GM18505 (cell line): ENCODE measurements around the gene NUP98.

ENCODE experiments used
- ATAC-seq: cut with Tn5 transposase; IDR thresholded peaks from one replicate; pipeline ENCODE4 v1.9.1; 2021; ENCODE audit not compliant: unreplicated experiment
- POLR2A ChIP-seq: IDR thresholded peaks from 4 replicates; pipeline ENCODE4 v1.6.1; 2011; ENCODE audit warnings: borderline replicate concordance; ENCODE audit not compliant: insufficient read depth, insufficient read length; ENCODE audit errors: extremely low read depth

Gene NUP98

GRCh38 chr11:3764266-3764665 lies 33.1 kb downstream of the NUP98 start:
- no peak for ATAC-seq
- TF ChIP-seq POLR2A: no peak

GRCh38 chr11:3755151-3755550 lies 42.2 kb downstream of the NUP98 start:
- ATAC-seq: no peak
- TF ChIP-seq POLR2A: no peak

- no peak for ATAC-seq
- TF ChIP-seq POLR2A: no peak
Measured at GRCh38 chr11:3753110-3753509, 44.2 kb downstream of the NUP98 start.

- no peak for ATAC-seq
- no peak for TF ChIP-seq POLR2A
Measured at GRCh38 chr11:3747704-3748103, 49.6 kb downstream of the NUP98 start.

- ATAC-seq: no peak
Measured at GRCh38 chr11:3745161-3745560, 52.2 kb downstream of the NUP98 start.

GRCh38 chr11:3738723-3739122 lies 58.6 kb downstream of the NUP98 start:
- ATAC-seq: no peak
- TF ChIP-seq POLR2A: no peak

More at GRCh38 chr11:3745161-3745560, 52.2 kb downstream of the NUP98 start:
- no peak for TF ChIP-seq POLR2A

- no peak for ATAC-seq
- TF ChIP-seq POLR2A: no peak
Measured at GRCh38 chr11:3738241-3738640, 59.1 kb downstream of the NUP98 start.

- TF ChIP-seq POLR2A: no peak
Measured at GRCh38 chr11:3737386-3737933, 59.9 kb downstream of the NUP98 start.

GRCh38 chr11:3736816-3737215 lies 60.5 kb downstream of the NUP98 start:
- no peak for ATAC-seq
- no peak for TF ChIP-seq POLR2A

More at GRCh38 chr11:3737386-3737933, 59.9 kb downstream of the NUP98 start:
- no peak for ATAC-seq

GRCh38 chr11:3735827-3736226 lies 61.5 kb downstream of the NUP98 start:
- no peak for ATAC-seq
- TF ChIP-seq POLR2A: no peak

- no peak for ATAC-seq
- TF ChIP-seq POLR2A: no peak
Measured at GRCh38 chr11:3732671-3733436, 64.5 kb downstream of the NUP98 start.

GRCh38 chr11:3723014-3723708 lies 74.2 kb downstream of the NUP98 start:
- no peak for TF ChIP-seq POLR2A
- no peak for ATAC-seq

GRCh38 chr11:3722100-3722499 lies 75.3 kb downstream of the NUP98 start:
- no peak for TF ChIP-seq POLR2A
- ATAC-seq: no peak

- no peak for ATAC-seq
- no peak for TF ChIP-seq POLR2A
Measured at GRCh38 chr11:3720997-3721396, 76.4 kb downstream of the NUP98 start.
